Measurements from ENCODE around the gene LRP1. TPM values are rescaled to one million over a fixed set of nuclear protein-coding genes. Genes with fewer than 3 reads are reported as not detected.

LRP1 gene
- total and polyA plus RNA-seq, 2 of the 13 experiments (the other 11 are each of a cell fraction or from before 2014, with no cell fraction given) = 14.7 to 30.8 TPM

GRCh38 chr12:57089271-57090245 is 38.7 kb upstream of the LRP1 start (continued):
- no peak for TF ChIP-seq ZNF724P (CRISPR knock-in tag; IDR thresholded peaks at IDR 0.05; ENCODE audit: borderline replicate concordance)
- TF ChIP-seq REXO4 (CRISPR knock-in tag; IDR thresholded peaks at IDR 0.05; ENCODE audit: borderline replicate concordance) = no peak
- no peak for TF ChIP-seq GABPA (IDR thresholded peaks at IDR 0.05; ENCODE audit: low read depth, low read length)
- TF ChIP-seq GABPA (CRISPR knock-in tag; IDR thresholded peaks at IDR 0.05; ENCODE audit: low read depth) = no peak
- no peak for TF ChIP-seq ZNF816 (CRISPR knock-in tag; IDR thresholded peaks at IDR 0.05; ENCODE audit: borderline replicate concordance)
- TF ChIP-seq NBN (conservative IDR thresholded peaks at IDR 0.05) = no peak
- no peak for TF ChIP-seq ELF1 (CRISPR knock-in tag; IDR thresholded peaks at IDR 0.05)
- TF ChIP-seq ZBTB39 (CRISPR knock-in tag; IDR thresholded peaks at IDR 0.05) = no peak
- no peak for TF ChIP-seq EZH2 (conservative IDR thresholded peaks at IDR 0.05; ENCODE audit: low read depth, low read length)
- TF ChIP-seq GRHL1 (CRISPR knock-in tag; conservative IDR thresholded peaks at IDR 0.05) = no peak
- TF ChIP-seq CREB3 (CRISPR knock-in tag; IDR thresholded peaks at IDR 0.05) = no peak
- no peak; the same call in 1 of the 2 replicates for TF ChIP-seq PHF8 (CRISPR knock-in tag; IDR thresholded peaks at IDR 0.05)
- no peak for TF ChIP-seq ZBTB40 (IDR thresholded peaks at IDR 0.05)
- TF ChIP-seq ZBTB40 (CRISPR knock-in tag; IDR thresholded peaks at IDR 0.05) = no peak
- TF ChIP-seq ZNF232 (CRISPR knock-in tag; IDR thresholded peaks at IDR 0.05; ENCODE audit: borderline replicate concordance) = no peak

Data from HepG2 (cell line).